Fibroblast of lung (primary cell): Measurements from ENCODE around the gene MDFI.

ENCODE experiments used
- EZH2 ChIP-seq: IDR thresholded peaks from 2 replicates; pipeline ENCODE4 v1.5.1; 2012; ENCODE audit warnings: low read length, control low read depth, mild to moderate bottlenecking; ENCODE audit errors: missing control alignments
- TF ChIP-seq, protein P1 (sequence below), 2 donors: IDR thresholded peaks in 1 of 2; conservative IDR thresholded peaks in 1 of 2; 1 replicate in 1 of 2; 2 replicates in 1 of 2; pipeline ENCODE4 v1.5.1; 2011 to 2012; ENCODE audit warnings: low read length in 2 of 2, control low read depth in 1 of 2, inconsistent platforms in 1 of 2, low read depth in 1 of 2, mild to moderate bottlenecking in 1 of 2

DNA sequence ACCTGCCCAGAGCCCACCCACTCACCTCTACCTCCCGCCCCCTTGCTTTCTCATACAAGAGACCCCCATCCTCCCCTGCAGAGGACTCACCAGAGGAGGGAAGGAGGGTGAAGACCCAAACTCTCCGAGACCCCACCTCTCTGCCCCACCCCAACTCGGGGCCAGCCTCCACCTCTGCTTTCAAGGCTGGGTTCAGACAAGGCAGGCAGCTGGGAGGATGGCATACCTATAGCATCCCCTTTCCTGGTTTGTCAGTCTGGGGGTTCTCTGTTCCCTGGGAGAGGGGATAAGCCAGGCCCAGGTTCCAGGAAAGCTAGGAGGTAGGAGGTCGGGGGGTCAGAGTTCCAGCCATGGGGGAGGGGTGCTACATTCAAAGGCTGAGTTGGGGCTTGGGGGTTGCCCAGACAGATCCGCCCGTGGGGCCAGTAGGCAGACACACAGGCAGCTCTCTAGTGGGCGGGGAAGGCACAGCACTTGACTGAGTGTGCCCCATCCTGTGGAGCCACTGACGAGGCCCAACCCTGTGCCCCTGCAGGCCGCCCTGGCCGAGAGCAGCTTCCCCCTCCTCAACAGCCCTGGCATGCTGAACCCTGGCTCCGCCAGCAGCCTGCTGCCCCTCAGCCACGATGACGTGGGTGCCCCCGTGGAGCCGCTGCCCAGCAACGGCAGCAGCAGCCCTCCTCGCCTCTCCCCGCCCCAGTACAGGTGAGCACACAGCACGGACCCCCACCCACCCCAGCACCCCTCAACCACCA, 40.8 kb upstream of the MDFI start:
- TF ChIP-seq, protein P1, sequence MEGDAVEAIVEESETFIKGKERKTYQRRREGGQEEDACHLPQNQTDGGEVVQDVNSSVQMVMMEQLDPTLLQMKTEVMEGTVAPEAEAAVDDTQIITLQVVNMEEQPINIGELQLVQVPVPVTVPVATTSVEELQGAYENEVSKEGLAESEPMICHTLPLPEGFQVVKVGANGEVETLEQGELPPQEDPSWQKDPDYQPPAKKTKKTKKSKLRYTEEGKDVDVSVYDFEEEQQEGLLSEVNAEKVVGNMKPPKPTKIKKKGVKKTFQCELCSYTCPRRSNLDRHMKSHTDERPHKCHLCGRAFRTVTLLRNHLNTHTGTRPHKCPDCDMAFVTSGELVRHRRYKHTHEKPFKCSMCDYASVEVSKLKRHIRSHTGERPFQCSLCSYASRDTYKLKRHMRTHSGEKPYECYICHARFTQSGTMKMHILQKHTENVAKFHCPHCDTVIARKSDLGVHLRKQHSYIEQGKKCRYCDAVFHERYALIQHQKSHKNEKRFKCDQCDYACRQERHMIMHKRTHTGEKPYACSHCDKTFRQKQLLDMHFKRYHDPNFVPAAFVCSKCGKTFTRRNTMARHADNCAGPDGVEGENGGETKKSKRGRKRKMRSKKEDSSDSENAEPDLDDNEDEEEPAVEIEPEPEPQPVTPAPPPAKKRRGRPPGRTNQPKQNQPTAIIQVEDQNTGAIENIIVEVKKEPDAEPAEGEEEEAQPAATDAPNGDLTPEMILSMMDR (conservative IDR thresholded peaks at IDR 0.05 in 1 of 2, IDR thresholded peaks at IDR 0.05 in 1 of 2; ENCODE audit: low read depth in 1 of 2, low read length in 2 of 2): no peak
- TF ChIP-seq EZH2: no peak
